GM18499 (cell line): ENCODE measurements around the gene SPDYC.
"Not testable (repeated sequence)": the region's sequence is repeated elsewhere in the genome, so short reads cannot be mapped to it uniquely, and the experiment has no call there.

Experiments used
- ATAC-seq: cut with Tn5 transposase; IDR thresholded peaks from one replicate; pipeline ENCODE4 v1.9.1; 2021; ENCODE audit warnings: moderate number of reproducible peaks; ENCODE audit not compliant: insufficient read depth, unreplicated experiment

SPDYC gene

DNA sequence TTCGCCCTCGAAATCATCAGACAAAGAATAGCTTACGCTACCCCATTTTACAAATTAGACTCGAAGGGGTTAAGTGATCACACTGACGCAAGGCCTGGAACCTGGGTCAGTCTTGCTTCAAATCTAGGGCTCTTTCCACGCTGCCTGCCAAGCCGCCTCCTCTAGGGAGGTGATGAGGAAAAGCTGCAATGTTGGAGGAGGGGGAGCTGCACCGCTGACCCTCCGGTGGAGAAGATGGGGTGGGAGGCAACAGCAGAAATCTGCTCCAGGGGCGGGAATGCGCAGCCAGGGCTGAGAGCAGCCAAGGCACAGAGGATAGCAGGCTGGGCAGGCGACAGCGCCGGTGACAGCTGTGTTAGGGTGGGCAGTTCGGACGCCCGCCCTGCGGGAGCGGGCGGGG, 36.3 kb upstream of the SPDYC start:
- no peak for ATAC-seq

DNA sequence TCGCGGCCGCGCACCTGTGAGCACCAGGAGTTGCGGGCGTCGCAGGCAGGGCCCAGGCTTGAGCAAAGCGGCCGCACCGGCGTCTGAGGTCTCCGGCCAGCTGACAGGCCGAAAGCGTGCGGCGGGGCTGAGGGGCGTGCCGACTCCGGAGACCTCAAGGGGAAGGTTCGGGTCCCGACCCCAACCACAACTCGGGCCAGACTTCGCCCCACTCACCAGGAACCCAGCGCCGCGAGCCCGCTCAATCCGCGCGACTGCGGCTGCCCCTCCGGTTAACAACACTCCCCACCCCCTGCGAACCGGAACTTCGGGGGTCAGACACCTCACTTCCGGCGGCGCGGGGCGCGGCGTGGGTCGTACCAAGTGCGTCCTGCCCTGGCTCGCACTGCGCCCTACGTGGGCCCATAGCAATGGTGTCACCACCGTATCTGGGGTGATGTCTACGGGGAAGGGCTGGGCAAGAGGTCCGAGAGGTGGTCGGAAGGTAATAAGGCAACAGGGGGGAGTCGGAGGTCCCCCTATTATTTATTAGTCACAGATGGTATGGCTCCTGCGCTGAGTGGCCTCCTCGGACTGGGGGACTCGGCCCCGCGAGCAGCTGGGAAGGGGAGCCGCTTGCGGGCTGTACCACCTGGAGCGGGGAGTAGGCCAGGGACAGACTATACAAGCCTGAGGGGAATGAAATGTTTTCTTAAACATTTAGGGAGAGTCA, 35.6 kb upstream of the SPDYC start, which contains the start of gene SYVN1:
TSS of gene SYVN1 (minus strand) at position 280 of the 712 bp plus-strand sequence. CDS start 918 bp downstream, outside the sequence.
- peak; percentile 31 for ATAC-seq

DNA sequence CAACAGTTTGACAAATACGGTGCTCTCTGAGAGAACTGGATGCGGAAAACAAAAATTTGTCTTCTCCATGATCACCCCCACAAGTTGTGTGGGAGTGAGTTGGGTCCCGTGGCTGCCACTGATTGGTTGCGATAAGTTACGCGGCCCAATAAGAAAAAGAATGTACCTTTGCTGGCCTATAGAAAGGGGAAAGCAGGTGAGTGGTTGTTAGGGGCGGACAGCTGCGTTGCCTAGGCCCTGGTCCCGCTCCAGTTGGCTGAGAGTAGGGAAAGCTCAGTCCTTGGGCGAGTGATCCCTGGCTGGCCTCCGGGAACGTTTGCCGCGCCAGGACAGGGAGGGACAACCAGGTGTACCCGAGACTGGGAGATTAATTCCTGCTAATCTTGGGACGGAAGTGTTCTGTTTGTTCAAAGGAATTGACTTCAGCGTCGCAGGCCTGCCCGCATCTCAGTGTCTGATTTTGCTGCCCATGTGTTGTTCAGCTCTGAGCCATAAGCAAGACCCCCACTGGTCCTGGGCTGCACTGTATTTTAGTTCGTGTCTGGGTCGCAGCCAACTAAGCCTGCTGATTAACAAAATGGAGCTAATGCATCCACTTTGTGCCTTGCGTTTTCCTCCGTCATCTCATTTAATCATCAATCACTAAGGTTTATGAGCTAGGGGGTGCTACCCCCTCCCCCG, 34.9 kb upstream of the SPDYC start:
- peak; percentile 39 for ATAC-seq

DNA sequence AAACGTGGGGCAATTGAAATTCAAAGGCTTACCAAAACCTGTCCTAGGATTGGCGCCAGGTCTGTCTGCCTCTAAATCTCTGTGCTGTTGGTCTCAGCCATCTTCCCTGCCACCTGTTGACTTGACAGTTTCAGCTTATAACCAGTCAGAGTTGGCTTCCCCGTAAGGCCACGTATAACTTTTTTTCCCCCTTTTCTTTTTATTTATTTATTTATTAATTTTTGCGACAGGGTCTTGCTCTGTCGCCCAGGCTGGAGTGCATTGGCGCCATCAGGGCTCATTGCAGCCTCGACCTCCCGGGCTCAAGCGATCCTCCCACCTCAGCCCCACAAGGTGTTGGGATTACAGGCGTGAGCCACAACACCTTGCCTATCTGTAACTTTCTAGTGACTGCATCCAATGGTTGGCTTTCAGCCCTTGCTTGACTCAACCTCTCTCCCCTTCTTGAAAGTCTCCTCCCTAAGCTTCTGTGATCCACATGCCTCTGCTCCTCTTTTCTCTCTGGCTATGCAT, 34.3 kb upstream of the SPDYC start:
- no peak for ATAC-seq

DNA sequence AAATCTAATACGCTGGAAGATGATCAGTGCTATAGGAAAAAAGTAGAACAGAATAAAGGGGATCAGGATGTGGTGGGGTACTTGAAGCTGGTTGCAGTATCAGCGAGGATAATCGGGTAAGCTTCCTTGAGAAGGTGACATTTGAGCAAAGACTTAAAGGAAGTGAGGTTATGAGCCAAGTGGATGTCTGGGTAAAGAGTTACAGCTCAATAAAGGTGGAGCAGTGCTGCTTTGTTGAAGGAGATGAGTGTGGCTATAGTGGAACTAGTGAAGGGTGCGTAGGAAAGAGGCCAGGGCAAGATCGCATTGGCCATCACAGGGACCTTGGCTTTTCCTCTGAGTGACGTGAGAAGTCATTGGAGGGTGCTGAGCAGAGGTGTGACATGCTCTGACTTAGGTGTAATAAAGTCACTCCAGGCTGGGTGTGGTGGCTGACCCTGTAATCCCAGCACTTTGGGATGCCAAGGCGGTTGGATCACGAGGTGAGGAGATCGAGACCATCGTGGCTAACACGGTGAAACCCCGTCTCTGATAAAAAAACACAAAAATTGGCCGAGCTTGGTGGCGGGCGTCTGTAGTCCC, 33.4 kb upstream of the SPDYC start:
- ATAC-seq = no peak

DNA sequence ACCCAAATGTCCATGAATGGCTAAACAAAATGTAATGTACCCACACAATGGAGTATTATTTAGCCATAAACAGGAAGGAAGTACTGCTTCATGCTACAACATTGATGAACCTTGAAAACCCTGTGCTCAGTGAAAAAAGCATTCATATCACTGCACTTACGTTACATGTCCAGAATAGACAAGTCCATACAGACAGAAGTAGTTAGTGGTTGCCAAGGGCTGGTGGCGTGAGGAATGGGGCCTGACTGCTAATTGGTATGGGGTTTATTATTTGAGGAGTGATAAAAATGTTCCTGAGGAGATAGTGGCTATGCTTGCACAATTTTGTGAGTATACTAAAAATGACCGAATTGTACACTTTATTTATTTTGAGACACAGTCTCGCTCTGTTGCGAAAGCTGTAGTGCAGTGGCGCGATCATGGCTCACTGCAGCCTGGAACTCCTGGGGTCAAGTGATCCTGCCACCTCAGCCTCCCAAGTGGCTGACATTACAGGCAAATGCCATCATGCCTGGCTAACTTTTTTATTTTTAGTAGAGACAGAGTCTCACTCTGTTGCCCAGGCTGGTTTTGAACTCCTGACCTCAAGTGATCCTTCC, 28.0 kb upstream of the SPDYC start:
- ATAC-seq = no peak

DNA sequence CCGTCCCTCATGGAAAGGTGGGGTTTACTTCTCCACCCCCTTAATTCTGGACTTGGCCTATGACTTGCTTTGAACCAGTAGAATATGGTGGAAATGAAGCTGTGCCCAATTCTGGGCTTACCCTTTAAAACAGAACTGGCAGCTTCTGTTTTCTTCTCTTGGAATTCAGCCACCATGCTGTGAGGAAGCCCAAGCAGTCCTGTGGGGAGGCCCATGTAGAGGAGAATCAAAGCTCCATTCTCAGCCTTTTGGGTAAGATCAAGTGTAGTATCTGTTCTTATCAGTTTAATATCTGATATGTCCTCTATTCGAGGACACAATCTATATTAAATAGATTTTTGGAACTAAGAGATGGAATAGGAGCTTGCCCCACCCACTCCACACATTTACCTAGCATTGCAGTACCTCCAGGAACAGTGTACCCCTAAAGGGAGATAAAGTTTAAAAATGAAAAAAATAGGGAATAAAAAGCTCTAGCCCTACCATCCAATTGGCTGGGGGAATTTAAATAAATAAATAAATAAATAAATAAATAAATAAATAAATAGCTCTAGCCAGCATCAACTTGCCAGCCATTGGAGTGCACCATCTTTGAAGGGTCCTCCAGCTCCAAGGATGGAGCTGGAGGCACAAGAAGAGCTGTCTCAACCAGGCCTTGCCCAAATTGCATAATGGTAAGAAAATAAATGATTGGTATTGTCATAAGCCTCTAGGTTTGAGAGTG, 22.5 kb upstream of the SPDYC start:
- no peak for ATAC-seq

DNA sequence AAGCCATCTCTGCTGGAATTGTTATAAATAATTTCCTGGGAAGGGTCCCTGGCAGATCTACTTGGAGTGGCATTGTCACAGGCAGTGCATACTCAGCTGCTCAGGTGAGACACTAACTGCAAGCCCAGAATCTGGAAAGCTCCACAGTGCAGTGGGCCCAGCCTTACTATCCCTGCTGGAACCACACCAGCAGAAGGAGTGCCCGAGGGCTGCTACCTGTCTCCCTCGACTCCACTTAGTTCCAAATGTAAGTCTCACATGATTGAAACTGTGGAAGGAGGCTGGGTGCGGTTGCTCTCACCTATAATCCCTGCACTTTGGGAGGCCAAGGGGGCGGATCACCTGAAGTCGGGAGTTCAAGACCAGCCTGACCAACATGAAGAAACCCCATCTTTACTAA, 21.4 kb upstream of the SPDYC start:
- ATAC-seq = no peak

DNA sequence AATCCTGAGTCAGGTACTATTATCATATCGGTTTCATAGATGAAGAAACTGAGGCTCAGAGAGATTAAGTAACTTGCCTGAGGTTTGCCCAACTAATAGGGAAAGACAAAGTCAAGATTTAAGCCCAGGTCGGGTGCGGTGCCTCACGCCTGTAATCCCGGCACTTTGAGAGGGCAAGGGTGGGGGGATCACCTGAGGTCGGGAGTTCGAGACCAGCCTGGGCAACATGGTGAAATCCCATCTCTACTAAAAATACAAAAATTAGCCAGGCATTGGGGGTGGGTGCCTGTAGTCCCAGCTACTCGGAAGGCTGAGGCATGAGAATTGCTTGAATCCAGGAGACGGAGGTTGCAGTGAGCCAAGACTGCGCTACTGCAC, 19.9 kb upstream of the SPDYC start:
- ATAC-seq = not testable (repeated sequence)

DNA sequence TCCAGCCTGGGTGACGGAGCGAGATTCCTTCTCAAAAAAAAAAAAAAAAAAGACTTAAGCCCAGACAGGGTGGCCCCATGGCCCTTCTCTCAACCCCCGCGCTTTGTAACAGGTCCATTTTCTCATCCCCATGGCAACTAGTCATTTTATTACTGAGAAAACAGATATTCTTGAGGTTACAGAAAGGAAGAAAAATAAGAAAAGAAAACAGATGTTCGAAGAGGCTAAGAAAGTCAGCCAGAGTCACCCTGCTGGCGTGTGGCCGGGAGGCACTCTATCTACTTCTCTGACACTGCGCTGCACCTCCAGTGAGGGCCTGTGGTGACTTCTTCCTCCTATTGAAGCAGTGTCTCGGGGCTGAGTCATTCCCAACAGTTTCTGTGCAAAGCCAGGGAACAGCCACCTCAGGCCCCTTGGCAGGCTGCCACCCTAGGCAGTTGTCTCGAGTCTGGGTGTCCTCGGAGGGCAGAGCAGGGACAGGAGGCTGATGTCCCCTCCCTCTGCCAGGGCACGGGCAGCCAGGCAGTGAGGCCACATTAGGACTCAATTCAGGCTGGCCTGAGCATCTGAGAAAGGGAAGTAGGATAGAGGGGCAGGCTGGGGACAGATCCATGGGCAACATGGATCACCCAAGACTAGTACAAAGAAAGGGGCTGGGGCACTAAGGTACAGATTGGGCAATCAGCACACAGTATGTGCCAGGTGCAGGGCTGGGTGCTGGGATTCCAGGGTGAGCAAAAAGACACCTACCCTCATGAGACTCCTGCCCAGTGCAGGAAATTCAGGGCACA, 19.3 kb upstream of the SPDYC start:
- no peak for ATAC-seq

DNA sequence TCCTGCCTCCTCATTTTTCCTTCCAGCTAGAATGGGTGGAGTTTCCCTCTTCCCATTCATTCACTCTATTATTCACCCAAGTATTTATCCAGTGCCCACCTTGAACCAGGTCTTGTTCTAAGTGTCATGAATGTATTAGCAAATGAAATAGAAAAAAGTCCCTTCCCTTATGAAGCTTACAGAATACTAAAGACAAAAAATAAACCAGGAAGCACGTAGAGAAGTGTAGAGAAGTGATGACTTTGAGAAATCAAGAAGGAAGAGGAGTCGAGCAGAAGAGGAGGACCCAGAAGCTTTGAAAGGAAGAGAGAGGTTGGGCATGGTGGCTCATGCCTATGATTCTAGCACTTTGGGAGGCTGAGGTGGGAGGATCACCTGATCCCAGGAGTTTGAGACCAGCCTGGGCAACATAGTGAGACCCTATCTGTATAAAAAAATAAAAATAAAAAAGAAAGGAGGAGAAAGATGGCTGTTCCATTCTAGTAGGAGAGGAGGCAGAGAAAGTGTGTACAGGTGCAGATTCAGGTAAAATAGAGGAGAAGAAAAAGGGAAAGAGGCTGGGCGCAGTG, 18.6 kb upstream of the SPDYC start:
- no peak for ATAC-seq

DNA sequence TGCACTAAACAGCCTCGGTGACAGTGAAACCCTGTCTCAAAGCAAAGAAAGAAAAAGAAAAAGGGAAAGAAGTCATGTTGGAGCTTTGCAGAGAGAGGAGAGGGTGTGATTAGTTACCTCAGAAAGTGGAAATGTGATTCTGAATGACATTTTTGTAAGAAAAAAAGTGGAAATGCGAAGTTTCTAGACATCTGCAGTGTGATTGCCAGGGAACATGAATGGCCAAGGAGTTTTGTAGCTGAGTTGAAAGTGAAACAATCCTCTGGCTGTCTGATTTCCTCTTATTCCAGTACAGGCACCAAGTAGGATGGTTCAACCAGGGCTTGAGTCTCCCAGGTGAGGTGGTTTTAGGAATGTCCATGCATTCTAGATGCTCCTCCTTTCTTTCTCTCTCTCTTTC, 17.9 kb upstream of the SPDYC start:
- no peak for ATAC-seq

DNA sequence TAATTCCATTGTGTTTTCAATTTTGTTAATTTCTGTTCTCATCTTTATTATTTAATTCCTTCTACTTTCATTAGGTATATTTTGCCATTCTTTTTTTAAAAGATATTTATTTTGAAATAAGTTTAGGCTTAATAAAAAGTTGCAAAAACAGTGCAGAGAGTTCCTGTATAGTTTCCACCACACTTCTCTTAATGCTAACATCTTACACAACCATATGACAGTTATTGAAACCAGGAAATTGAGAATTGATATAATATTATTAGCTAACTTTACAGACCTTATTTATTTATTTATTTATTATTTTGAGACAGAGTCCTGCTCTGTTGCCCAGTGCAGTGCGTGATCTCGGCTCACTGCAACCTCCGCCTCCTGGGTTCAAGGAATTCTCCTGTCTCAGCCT, 13.8 kb upstream of the SPDYC start:
- no peak for ATAC-seq

DNA sequence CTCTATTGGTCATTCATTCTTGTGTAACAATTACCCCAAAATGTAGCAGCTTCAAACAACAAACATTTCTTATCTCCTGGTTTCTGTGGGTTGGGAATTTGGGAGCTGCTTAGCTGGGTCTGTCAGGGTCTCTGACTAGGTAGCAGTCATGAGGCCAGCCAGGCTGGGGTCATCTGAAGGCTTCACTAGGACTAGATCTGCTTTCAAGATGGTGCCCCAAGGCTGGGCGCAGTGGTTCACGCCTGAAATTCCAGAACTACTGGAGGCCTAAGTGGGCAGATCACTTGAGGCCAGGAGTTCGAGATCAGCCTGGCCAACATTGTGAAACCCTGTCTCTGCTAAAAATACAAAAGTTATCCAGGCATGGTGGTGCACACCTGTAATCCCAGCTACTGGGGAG, 13.1 kb upstream of the SPDYC start:
- ATAC-seq = no peak

DNA sequence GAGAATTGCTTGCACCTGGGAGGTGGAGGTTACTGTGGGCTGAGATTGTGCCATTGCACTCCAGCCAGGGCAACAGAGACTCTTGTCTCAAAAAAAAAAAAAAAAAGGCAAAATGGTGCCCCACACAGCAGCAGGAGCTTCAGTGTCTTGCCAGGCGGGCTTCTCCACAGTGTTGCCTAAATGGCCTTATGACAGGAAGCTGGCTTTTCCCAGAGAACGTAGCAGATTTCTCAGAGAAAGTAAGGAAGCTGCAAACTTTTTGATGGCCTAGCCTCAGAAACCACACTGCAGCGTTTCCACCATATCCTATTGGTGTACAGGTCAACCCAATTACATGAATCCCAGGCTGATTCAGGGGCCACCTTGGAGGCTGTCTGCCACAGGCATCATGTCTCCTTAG, 12.7 kb upstream of the SPDYC start:
- ATAC-seq = no peak

DNA sequence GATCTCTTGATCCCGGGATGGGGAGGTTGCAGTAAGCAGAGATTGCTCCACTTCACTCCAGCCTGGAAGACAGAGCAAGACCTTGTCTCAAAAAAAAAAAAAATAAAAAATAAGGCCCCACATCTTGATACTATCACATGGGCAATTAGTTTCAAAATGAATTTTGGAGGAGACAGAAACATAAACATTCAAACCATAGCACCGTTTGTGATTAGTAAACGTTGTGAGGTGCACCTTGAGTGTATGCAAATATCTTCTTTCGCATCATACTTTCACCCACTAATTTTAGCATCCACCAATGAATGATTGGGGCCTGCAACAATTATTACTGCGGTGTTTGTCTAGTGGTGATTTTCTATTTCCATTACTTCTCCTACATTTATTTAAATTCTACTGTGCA, 11.0 kb upstream of the SPDYC start:
- no peak for ATAC-seq

DNA sequence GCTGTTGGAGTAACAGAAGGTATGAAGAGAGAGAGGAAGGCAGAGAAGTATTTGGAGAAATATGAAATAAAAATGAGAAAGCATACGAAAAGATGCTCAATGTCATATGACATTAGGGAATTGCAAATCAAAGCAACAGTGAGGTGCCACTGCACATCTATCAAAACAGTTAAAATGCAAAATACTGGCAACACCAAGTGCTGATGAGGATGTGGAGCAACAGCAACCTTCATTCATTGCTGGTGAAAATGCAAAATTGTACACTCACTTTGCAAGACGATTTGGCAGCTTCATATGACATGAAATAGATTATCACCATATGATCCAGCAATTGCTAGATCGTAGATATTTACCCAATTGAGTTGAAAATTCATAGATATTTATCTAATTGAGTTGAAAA, 9.4 kb upstream of the SPDYC start:
- ATAC-seq = no peak

DNA sequence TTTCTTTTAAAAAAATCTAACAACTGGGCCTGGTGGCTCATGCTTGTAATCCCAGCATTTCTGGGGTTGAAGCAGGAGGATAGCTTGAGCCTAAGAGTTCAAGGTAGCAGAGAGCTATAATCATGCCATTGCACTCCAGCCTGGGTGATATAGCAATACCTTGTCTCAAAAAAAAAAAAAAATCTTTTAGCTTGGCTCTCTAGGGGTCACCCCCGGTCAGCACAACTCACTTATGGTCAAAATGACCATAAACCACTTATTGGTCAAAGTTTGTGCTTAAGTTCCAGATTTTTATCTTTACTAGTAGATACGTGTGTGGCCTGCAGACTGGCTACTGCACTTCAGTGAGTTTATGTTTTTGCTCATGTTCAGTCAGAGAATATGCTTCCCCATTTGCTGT, 6.3 kb upstream of the SPDYC start:
- no peak for ATAC-seq
